Central memory CD4-positive, alpha-beta T cell (primary cell): ENCODE results near the gene GALK2.
A peak's percentile ranks its signal among the peaks of the same experiment; 100 is the strongest.
"Not testable (repeated sequence)": the region's sequence is repeated elsewhere in the genome, so short reads cannot be mapped to it uniquely, and the experiment has no call there.

Source experiments
- DNase-seq: peaks from one replicate; pipeline ENCODE4 v3.0.0; 2022

The GALK2 gene

DNA sequence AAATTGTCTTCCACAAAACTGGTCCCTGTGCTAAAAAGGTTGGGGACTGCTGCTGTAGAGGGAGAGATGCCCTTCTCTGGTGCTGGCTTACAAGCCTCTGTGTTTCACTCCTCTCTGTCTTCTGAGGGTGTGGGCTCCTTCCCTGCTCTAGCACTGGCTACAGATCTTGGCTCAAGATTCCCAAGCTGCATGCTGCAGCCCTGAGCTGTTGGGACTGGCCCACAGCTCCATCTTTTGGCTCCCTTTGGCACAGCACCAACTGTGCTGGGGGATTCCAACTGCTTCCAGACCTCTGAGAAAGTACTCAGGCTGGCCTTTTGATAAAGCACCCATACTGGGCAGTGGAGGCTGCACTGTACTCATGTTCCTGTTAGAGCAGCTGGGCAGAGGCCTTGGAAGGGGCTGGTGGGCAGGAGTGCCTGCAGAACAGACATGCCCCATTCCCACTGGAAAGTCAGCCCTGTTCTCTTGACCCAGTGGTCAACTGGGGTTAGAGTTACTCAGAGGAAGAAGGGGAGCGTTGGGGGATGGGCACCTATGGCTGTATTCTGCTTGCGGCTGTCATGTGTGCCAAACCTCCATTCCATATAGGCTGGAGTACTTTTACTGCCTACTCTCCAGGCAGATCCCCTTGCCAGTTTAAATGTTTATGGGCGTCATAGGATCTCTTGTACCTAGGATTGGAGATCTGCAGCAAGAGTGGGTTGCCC is 55.7 kb downstream of the GALK2 start:
- no peak for DNase-seq

- no peak for DNase-seq
These were observed 57.6 kb downstream of the GALK2 start for GRCh38 chr15:49227602-49228001.

GRCh38 chr15:49229922-49230321 is 59.9 kb downstream of the GALK2 start:
- DNase-seq = no peak

DNA sequence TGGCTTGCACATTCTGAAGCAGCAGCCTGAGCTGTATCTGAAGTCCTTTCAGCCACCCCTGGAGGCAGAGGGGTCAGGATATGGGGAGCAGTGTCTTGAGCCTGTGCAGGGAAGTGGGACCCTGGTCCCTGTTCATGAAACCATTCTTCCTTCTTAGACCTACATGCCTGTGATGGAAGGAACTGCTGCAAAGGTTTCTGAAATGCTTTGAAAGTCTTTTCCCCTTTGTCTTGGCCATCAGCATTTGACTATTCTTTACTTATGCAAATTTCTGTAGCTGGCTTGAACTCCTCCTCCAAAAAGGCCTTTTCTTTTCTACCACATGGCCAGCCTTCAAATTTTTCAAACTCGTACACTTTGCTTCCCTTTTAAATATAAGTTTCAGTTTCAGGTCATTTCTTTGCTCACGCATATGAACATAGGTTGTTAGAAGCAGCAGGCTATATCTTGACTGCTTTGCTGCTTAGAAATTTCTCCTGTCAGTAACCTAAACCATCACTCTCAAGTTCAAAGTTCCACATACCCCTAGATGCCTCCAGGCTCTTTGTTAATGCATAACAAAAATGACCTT is 62.3 kb downstream of the GALK2 start:
- DNase-seq = no peak

- DNase-seq = peak; percentile 28
These were observed 65.5 kb downstream of the GALK2 start for GRCh38 chr15:49235446-49236124.

DNA sequence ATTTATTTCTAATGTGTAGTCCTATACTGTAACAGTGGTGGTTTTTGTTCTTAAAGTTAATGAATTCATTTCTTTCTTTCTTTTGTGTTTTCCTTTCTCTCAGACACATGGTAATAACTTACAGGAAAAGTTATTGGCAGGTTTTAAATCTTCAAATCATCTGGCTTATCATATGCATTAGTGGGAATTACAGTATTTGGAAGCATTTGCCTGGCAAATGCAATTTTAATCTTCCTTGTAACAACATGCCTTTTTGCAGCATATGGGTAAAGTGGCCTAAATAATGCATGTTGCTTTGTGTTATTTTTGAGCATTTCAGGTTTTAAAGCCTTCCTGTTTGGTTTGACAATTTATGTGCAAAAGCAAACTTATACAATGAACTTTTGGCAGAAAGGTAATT is 66.8 kb downstream of the GALK2 start:
- no peak for DNase-seq

DNA sequence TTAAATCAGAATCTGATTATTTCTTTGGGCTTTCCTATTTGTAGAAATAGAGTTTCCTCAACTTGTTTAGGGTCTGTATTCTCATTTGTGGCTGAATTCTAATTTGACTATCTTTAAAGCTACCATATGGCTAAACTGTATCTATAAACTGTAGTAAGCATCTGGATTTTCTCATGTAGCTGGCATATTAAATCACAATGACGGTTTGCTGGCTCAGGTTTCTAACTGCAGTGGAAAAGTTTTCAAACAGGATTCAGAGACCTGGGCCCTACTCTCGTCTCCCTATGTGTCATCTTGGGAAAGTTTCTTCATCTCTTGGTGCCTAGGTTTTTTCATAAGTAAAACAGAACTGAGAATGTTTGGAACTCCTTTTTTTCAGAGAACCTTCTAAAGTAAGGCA is 68.3 kb downstream of the GALK2 start:
- DNase-seq = no peak

GRCh38 chr15:49239105-49239504 is 69.1 kb downstream of the GALK2 start:
- no peak for DNase-seq

DNA sequence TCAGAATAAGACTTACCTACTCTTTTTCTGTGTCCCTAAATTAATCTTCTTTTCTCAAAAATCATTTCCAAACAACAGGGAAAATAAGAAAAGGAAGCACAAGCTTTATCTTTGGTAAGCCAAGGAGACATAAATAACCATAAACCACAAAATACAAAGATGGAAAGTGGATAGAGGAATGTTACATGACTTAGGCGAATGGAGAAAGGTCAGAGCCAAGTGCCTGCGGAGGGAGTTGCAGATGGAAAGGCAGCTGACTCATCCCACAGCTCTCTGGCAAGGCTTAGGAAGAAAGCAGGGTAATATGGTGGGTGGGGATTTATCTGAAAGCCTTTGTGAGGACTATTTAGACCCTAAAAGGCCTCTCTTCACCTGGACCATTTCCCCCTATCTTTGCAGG is 72.8 kb downstream of the GALK2 start:
- DNase-seq = no peak

DNA sequence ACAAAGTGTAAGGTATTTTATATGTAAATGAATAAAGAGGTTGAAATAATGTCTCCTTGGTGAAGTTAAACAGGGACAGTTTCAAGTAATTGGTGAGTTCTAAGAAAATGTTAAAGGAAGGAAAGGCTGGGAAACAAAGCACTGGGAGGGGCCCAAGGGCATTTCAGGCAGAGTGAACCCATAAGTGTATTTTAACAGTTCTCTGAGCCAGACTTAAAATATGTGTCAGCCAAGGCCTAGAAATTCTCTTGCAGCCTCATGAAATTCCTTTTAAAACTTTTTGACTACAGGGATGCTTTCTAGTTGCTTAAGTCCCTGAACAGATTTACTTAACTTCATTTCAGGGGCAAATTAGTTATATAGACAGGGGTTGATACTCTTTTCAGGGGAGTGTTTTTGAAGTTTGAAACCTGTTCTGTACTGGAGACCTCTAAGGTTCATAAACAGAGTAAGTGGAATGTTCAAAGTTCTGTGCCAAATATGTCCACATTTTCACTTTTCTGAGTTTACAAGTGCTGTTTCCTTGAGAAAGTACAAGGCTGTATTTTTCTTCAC is 77.6 kb downstream of the GALK2 start:
- DNase-seq = no peak

DNA sequence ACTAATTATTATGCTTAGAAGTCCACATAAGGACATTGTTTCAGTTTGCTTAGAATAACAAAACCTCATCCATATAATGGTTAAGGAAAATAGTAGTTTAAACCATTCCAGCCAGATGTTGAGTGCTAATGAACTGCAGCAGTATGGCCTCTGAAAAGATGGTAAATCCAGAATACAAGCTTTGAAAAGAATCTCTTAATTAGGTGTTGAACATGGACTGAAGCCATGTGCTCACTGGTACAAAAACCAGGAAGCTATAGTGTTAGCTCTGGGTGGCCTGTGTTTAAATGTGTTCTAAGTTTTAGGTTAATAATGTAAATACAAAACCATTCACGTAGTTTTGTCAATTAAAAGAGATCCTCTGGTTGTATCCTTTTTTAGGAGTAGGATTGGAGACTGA is 78.2 kb downstream of the GALK2 start:
- no peak for DNase-seq

DNA sequence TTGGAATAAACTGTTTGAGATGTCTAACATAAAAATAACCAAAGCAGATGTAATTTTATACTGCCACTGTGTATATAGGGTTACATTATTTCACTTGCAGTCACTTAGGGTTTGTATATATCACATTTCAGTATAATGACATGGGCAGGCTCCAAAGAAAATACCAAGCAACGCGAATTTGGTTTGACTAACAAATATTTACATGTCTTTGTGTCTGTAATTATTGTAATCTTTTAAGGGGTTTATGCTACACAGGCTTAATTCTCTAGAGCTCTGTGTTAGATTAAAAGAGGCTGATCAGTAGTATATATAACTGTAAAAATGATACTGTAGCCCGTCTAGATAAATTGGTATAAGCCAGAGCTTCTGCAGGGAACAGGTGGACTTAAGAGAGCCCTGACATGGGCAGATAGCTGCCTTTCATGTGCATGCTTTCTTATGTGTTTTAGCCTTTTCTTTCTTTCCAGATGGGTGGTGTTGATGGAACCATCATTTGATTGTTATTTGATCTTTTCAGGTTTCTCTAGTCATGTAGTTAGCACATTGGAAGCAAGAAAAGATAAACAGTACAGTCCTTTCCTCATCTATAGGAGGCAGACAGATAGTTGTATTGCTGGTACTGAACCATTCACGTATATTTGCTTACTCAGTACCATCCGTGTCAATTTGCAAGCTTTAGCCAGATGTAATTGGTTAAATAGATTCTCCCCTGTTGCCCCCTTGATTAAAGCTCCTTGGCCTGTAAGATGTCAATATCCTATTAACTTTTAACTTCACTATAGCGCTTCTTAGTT is 86.1 kb downstream of the GALK2 start:
- no peak for DNase-seq

- DNase-seq = not testable (repeated sequence)
These were observed 95.1 kb downstream of the GALK2 start for GRCh38 chr15:49265117-49265516.

DNA sequence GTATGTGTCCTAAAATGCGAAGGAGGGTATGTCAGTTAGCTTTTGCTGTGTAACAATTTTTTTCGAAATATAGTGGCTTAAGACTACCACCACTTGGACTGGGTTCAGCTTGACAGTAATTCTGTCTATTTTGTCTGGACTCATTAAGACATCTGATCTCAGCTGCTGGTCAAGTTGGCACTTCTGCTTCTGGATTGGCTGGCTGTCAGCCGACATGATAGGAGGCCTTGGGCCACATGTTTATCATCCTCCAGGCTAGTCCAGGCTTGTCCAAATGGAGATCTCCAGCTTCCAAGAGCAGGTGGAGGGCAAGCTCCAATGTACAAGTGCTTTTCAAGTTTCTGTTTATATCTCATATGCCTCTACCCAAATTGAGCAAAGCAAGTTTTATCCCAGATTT is 95.9 kb downstream of the GALK2 start:
- no peak for DNase-seq

DNA sequence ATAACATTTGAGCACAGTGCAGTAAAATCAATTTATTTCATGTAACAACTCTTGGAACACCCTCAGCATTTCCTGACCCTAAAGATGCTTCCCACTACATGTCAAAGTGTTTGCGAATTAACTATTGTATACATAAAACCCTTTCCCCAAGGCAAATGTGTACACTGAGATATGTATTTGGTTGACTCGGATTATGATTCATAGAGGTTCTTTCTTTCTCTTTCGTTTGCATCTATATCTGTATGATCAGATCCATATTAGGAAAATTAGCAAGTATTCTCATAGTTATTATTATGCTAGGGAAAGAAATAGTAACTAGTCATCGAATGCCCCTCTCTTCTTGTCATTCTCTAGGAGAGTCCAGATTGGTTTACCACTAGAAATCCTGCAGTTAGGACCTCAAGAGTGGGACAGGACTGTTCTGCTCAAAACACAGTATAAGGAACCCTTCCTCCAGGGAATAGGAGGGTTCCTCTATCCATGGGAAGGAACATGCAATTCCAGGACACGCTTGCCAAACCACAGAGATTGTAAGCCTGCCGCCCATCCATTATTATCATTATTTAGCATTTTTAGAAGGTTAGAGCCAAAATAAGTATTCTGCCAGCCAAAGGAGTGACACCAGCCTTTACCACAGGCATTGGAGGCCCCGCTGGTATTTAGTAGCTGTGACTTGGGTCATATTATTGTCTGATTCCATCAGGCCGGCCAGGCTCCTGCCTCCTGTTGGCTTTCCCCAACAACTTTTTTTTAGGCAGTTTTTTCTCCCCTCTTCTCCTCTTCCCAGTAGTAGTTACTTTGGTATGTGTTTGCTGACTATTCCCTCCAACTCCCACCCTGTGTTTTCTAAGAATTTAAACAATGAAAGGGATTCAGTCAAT is 100.7 kb downstream of the GALK2 start:
- no peak for DNase-seq

DNA sequence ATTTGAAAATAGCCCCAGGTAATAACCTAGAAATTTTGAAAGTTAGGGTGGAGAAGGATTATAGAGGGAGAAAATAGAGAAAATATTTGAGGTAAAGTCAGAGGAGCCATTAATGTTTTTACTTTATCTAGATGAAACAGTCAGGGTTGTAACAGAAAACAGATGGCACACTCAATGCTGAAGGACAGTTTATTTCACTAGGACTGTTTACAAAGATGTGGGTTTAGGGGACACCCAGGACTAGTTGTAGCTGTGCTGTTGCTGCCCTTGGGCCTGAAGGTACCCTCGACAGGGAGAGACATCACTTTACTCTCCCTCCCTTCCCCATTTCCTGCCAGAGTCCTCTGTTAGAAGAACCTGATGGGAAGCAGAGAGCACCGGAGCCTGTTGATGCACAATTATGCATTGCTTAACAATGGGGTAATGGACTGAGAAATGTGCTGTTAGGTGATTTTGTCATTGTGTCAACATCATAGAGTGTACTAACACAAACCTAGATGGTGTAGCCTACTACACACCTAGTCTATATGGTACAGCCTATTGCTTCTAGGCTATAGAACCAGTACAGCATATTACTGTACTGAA is 103.8 kb downstream of the GALK2 start:
- no peak for DNase-seq

- no peak for DNase-seq
These were observed 108.7 kb downstream of the GALK2 start for GRCh38 chr15:49278751-49279150.

GRCh38 chr15:49279521-49280456 is 109.7 kb downstream of the GALK2 start:
- DNase-seq = no peak

- no peak for DNase-seq
These were observed 112.3 kb downstream of the GALK2 start for GRCh38 chr15:49282366-49282765.

- DNase-seq = no peak
These were observed 116.8 kb downstream of the GALK2 start for GRCh38 chr15:49286649-49287404.
